GM18517 (cell line): Measurements from ENCODE around the gene NFRKB.
"Not testable (repeated sequence)": the region's sequence is repeated elsewhere in the genome, so short reads cannot be mapped to it uniquely, and the experiment has no call there.

ENCODE experiments used
- ATAC-seq: cut with Tn5 transposase; IDR thresholded peaks from one replicate; pipeline ENCODE4 v1.9.1; 2021; ENCODE audit warnings: mild to moderate bottlenecking, moderate library complexity; ENCODE audit not compliant: unreplicated experiment

The NFRKB gene

GRCh38 chr11:129894278-129895125 lies 876 bp downstream of the NFRKB start:
- ATAC-seq: no peak

- ATAC-seq: no peak
Observed at GRCh38 chr11:129888451-129888850, 6.9 kb downstream of the NFRKB start.

- no peak for ATAC-seq
Observed at GRCh38 chr11:129885381-129885780, 10.0 kb downstream of the NFRKB start.

- ATAC-seq: no peak
Observed at GRCh38 chr11:129884581-129884980, 10.8 kb downstream of the NFRKB start.

GRCh38 chr11:129881570-129882170 lies 13.7 kb downstream of the NFRKB start:
- no peak for ATAC-seq

GRCh38 chr11:129880311-129880710 lies 15.1 kb downstream of the NFRKB start:
- ATAC-seq: no peak

- ATAC-seq: no peak
Observed at GRCh38 chr11:129871914-129872313, 23.5 kb downstream of the NFRKB start.

- ATAC-seq: not testable (repeated sequence)
Observed at GRCh38 chr11:129868626-129869025, 26.8 kb downstream of the NFRKB start.

GRCh38 chr11:129866311-129866710 lies 29.1 kb downstream of the NFRKB start:
- ATAC-seq: no peak

GRCh38 chr11:129865701-129866100 lies 29.7 kb downstream of the NFRKB start:
- no peak for ATAC-seq

- ATAC-seq: no peak
Observed at GRCh38 chr11:129864811-129865210, 30.6 kb downstream of the NFRKB start.

GRCh38 chr11:129861702-129862522 lies 33.5 kb downstream of the NFRKB start:
- ATAC-seq: no peak

GRCh38 chr11:129856036-129856435 lies 39.3 kb downstream of the NFRKB start:
- ATAC-seq: no peak

GRCh38 chr11:129855086-129855485 lies 40.3 kb downstream of the NFRKB start:
- ATAC-seq: no peak

GRCh38 chr11:129854232-129854805 lies 41.1 kb downstream of the NFRKB start:
- no peak for ATAC-seq

- ATAC-seq: no peak
Observed at GRCh38 chr11:129853518-129854231, 41.7 kb downstream of the NFRKB start.

- no peak for ATAC-seq
Observed at GRCh38 chr11:129852125-129852740, 43.1 kb downstream of the NFRKB start.

GRCh38 chr11:129849447-129850130 lies 45.8 kb downstream of the NFRKB start:
- no peak for ATAC-seq

GRCh38 chr11:129847361-129847760 lies 48.0 kb downstream of the NFRKB start:
- ATAC-seq: not testable (repeated sequence)
